GM13976 (cell line): ENCODE data around the gene NTRK3.

Experiments used
- DNase-seq: peaks from one replicate; pipeline ENCODE4 v3.0.0; 2012; ENCODE audit warnings: low spot score
- CTCF ChIP-seq: IDR thresholded peaks from 2 replicates; pipeline ENCODE4 v1.5.1; 2012; ENCODE audit warnings: borderline replicate concordance, mild to moderate bottlenecking; ENCODE audit not compliant: insufficient read depth; ENCODE audit errors: extremely low read depth, missing control alignments, control extremely low read depth
- in situ Hi-C: fragments of 300-500 bp; cut with MboI; formaldehyde crosslinking; loops from one replicate; pipeline ENCODE4 v1.12.0; 2022; ENCODE audit warnings: low sequenced_read_pairs, mixed read lengths, inconsistent platforms; ENCODE audit not compliant: unreplicated experiment

The NTRK3 gene

DNA sequence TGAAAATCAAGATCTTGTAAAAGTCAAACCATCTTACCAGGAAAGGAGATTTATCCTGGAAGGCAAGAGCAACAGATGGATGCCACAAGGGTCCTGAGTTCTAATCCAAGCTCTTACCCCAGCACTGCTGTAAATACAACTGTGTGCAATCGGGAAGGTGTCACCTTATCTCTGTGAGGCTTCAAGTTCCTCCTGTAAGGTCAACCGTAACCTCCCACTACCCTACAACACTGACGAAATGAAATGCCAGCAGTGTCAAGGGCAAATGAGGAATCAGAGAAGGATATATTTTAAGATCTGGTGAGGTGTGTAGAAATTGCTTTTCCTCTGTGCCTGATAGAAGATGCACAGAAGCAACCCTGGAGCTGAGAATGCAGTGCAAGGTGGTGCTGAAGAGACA, 207.8 kb downstream of the NTRK3 start:
- in situ Hi-C loops = no loop called here
- TF ChIP-seq CTCF = no peak
- DNase-seq = no peak

DNA sequence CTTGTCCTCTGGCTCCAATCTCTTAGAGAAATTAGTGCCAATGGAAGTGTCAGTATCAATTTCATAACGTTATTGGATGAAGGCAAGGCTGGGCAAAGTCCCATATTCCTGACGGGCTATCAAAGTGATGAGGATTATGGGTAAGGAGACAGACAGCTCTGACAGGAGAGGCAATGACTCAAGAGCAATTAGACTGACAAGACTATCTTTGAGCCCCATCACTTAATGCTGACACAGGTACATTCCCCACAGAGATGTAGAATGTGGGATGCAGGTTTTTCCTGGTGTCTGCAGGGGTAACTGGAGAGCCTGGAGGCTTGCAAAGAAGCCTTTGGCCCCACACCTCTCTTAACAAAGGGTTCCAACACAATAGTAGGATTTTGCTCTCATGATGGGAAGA, 208.3 kb downstream of the NTRK3 start:
- no peak for TF ChIP-seq CTCF
- in situ Hi-C loops = no loop called here
- no peak for DNase-seq

- in situ Hi-C loops = no loop called here
- no peak for DNase-seq
- TF ChIP-seq CTCF = no peak
These were observed 209.9 kb downstream of the NTRK3 start for GRCh38 chr15:88046576-88047129.

GRCh38 chr15:88043396-88043795, 213.1 kb downstream of the NTRK3 start:
- DNase-seq = no peak
- no peak for TF ChIP-seq CTCF
- in situ Hi-C loops = no loop called here

- DNase-seq = no peak
- in situ Hi-C loops = no loop called here
These were observed 214.5 kb downstream of the NTRK3 start for GRCh38 chr15:88042047-88042446.

DNA sequence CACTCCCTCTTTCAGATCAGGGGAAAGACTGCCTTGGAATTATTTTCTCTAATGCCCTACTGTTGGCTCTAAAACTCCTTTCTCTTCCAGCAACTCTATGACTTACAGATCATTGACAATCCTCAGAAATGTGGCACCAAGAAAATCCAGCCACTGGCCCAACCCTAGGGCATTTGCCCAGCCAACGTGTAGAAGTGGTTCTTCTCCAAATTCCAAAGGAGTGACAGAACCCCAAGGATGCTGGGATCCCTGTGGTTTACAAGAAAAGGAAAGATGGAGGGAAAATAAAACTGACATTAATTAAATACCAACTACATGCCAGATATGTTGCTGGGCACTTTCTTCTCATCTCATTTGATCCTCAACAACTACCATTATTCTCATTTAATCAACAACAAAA, 216.0 kb downstream of the NTRK3 start:
- no peak for TF ChIP-seq CTCF
- in situ Hi-C loops = no loop called here
- DNase-seq = no peak

More at GRCh38 chr15:88042047-88042446, 214.5 kb downstream of the NTRK3 start:
- no peak for TF ChIP-seq CTCF

- TF ChIP-seq CTCF = no peak
- in situ Hi-C loops = no loop called here
- no peak for DNase-seq
These were observed 218.3 kb downstream of the NTRK3 start for GRCh38 chr15:88038261-88038660.
